ENCODE measurements around the gene ALKBH3. TPM values are rescaled to one million over a fixed set of nuclear protein-coding genes. Genes with fewer than 3 reads are reported as not detected.
A peak's percentile ranks its signal among the peaks of the same experiment; 100 is the strongest.

The ALKBH3 gene
- total RNA-seq, 1 experiment from 2014 or later, result 65.6 TPM

DNA sequence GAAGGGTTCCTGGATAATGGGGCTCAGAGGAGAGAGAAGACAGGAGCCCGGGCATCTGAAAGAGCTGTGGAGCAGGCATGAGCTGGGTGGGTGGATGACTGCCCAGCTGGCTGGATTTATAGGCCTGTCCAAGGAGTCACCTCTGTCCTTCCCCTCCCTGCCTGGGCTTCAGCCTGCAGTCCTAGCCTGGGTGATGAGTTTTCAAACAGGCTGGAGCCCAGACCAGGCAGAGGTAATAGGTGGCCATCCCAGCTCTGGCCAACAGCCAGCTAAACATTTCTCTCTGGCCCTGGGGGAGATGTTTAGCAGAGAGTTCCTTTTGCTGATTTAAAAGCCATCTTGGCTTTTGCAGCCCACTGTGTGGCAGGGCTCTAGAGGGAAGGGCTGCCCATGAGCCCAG, 67.2 kb downstream of the ALKBH3 start:
- in situ Hi-C loops (cut with HindIII; ENCODE audit: low pct_unique_long_range_greater_than_20kb, low sequenced_read_pairs), result no loop called here
- DNase-seq (ENCODE audit: low read depth, low spot score), result no peak

DNA sequence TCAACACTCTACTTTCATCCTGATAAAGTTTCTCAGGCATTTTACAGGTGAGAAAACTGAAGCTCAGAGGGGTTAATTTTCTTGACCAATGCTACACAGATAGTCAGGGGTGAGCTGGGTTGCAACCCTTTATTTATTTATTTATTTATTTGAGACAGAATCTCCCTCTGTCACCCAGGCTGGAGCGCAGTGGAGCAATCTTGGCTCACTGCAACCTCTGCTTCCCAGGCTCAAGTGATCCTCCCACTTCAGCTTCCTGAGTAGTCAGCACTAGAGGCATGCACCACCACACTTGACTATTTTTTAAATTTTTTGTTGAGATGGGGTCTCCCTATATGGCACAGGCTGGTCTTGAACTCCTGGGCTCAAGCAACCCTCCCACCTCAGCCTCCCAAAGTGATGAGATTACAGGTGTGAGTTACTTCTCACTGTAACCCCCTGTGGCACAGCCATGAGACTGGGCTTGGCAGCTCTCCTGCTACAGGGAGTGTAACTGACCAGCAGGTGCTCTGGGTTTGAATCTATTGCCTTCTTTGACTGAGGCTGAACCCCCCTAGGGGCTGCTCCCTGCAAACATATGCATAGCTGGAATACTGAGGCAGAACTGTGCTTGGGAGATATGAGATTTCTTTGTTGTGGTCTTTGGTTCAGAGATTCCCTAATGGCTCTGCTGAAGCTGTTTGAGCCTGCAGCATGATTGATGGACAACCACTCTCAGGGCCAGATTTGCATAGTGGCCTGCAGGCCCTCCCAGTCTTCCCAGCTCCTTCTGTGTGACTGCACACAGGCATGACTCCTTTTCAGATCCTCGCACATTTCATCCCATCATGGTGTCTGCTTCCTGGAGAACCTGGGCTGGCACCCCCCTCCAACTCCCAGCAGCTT, 68.0 kb downstream of the ALKBH3 start:
- in situ Hi-C loops (cut with HindIII; ENCODE audit: low pct_unique_long_range_greater_than_20kb, low sequenced_read_pairs), result no loop called here
- peak; percentile 51 for DNase-seq (ENCODE audit: low read depth, low spot score)

DNA sequence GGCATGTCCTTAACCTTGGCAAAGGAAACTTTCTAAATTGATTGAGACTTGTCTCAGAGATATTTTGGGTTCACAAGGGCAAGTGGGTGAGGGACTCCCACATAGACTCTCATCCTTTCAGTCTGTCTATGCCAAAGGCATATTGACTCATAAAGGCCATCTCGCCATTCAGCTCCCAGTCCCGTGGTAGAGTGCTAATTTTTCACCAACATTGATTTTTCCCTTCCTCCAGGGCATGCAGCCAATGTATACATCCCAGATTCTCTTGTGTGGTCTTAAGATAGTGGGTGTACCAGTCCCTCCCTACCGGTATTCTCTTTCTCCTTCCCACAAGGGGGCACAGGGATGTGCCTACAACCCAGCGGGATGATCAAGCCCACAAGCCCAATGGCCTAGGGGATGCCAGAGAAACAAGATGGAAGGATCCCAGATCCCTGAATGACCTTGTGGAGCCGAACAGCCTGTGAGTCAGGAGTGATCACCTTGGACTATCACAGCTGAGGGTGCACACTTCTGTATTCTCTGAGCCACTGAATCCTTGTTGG, 69.8 kb downstream of the ALKBH3 start:
- DNase-seq (ENCODE audit: low read depth, low spot score), result no peak
- in situ Hi-C loops (cut with HindIII; ENCODE audit: low pct_unique_long_range_greater_than_20kb, low sequenced_read_pairs), result no loop called here

DNA sequence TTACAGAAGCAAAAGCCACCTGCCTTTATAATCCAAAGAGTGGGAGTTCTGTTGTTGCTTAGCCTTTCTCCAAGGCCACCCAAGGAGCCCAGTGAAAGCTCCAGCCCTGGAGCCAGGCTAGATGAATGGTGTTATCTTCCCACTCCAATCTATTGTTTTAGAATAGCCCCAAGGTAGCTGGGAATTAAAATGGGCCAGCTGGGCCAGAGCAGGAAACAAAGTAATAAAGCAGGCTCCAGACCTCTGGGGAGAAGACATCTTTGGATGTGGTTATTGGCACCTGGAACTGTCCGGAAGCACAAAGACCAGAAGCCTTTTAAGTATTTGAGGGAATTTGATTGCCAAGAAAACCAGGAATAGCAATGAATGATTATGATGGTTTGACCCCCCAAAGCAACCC, 70.6 kb downstream of the ALKBH3 start:
- DNase-seq (ENCODE audit: low read depth, low spot score), result no peak
- in situ Hi-C loops (cut with HindIII; ENCODE audit: low pct_unique_long_range_greater_than_20kb, low sequenced_read_pairs), result no loop called here

DNA sequence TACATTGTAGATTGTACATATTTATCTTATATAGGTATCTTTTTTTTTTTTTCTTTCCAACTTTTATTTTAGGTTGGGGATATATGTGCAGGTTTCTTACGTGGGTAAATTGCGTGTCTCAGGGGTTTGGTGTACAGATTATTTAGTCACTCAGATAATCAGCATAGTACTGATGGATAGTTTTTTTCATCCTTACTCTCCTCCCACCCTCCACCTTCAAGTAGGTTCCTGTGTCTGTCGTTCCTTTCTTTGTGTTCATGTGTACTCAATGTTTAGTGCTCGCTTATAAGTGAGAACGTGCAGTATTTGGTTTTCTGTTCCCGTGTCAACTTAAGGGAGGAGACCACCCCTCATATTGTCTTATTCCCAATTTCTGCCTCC, 71.4 kb downstream of the ALKBH3 start:
- in situ Hi-C loops (cut with HindIII; ENCODE audit: low pct_unique_long_range_greater_than_20kb, low sequenced_read_pairs), result no loop called here
- DNase-seq (ENCODE audit: low read depth, low spot score), result no peak

DNA sequence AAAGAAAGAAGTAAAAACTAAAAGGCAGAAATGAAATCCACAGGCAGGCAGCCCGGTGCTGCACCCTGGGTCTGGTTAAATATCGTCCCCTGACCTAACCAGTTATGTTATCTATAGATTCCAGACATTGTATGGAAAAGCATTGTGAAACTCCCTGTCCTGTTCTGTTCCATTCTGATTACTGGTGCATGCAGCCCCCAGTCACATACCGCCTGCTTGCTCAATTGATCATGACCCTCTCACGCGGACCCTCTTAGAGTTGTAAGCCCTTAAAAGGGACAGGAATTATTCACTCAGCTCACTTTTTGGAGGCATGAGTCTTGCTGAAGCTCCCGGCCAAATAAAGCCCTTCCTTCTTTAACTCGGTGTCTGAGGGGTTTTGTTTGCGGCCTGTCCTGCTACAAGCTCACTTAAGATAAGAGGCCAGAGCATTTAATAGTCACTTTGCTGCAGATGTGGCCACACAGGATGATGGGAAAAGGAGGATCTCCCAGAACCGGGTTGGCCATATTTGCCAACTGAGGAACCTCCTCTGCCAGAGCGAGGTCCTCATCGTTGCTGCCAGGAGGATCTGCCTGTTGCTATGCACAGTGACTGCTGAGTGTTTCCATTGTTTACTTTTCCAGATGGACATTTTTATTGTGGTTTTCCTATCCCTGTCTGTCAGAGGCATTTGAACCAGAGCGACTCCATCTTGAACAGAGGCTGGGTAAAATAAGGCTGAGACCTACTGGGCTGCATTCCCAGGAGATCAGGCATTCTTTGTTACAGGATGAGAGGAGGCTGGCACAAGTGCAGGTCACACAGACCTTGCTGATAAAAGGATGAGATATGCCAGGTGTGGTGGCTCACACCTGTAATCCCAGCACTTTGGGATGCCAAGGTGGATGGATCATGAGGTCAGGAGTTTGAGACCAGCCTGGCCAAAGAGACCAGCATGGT, 72.0 kb downstream of the ALKBH3 start:
- in situ Hi-C loops (cut with HindIII; ENCODE audit: low pct_unique_long_range_greater_than_20kb, low sequenced_read_pairs), result no loop called here
- DNase-seq (ENCODE audit: low read depth, low spot score), result no peak

DNA sequence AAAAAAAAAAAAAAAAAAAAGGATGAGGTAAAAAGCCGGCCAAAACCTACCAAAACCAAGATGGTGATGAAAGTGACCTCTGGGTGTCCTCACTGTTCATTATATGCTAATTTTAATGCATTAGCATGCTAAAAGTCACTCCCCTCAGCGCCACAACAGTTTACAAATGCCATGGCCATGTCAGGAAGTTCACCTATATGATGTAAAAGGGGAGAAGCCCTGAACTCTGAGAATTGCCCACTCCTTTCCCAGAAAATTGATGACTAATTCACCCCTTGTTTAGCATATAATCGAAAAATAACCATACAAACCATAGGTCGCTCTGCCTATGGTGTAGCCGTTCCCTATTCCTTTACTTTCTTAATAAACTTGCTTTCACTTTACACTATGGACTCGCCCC, 72.9 kb downstream of the ALKBH3 start:
- DNase-seq (ENCODE audit: low read depth, low spot score), result no peak
- in situ Hi-C loops (cut with HindIII; ENCODE audit: low pct_unique_long_range_greater_than_20kb, low sequenced_read_pairs), result no loop called here

DNA sequence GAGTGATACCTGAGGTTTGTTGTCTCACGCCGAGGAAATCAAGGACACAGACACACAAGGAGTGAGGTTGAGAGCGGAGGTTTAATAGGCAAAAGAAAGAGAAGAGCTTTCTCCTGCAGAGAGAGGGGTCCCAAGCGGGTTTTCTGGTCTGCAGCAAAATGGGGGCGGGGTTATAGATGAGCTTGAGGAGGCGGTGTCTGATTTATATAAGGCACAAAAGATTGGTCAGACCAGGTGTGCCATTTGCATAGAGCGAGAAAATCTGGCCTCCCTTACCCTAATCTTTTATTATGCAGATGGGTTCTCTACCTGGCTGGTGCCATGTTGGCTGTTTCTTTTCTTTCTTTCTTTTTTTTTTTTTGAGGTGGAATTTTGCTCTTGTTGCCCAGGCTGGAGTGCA, 73.6 kb downstream of the ALKBH3 start:
- in situ Hi-C loops (cut with HindIII; ENCODE audit: low pct_unique_long_range_greater_than_20kb, low sequenced_read_pairs), result no loop called here
- DNase-seq (ENCODE audit: low read depth, low spot score), result no peak

DNA sequence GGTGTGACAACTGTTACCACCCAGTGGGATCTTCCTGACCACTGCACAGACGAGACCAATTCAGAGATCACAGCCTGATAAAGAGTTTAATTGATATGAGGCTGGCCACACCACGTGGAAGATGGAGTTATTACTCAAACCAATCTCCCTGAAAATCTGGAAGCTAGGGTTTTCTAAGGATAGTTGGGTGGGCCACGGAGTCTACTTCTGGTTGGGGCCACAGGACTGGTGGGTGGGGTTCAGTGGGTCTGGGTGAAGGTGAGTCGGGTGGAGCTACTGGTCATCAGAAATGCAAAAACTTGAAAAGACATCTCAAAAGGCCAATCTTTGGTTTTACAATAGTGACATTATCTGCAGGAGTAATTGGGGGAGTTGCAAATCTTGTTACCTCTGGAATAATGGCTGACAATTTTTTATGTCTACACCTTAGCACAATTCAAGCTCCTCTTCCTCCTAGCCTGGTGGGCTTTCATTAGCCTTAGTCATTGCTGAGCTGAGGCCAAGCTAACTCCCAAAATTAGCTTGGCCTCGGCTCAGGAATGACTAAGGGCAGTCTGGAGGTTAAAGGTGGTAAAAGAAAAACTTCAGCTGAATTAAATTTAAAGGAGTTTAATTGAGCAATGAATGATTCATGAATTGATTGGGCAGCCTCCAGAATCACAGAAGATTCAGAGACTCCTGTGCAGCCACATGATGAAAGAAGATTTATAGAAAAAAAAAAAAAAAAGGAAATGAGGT, 74.9 kb downstream of the ALKBH3 start:
- DNase-seq (ENCODE audit: low read depth, low spot score), result no peak
- in situ Hi-C loops (cut with HindIII; ENCODE audit: low pct_unique_long_range_greater_than_20kb, low sequenced_read_pairs), result no loop called here

DNA sequence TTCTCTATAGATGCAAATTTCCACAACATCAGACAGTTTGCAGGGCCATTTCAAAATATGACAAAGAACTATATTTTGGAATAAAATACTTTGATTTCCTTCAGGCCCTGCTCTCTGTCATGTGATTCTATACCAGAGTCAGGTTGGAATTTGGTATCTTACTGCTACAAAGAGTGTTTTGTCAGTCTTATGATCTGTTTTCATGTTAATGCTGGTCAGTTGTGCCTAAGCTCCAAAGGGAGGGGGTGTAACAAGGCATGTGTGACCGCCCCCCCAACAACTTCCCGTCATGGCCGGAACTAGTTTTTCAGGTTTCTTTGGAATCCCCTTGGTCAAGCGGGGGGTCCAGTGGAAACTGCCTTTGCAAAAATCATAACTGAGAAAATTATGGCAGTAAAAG, 76.9 kb downstream of the ALKBH3 start:
- in situ Hi-C loops (cut with HindIII; ENCODE audit: low pct_unique_long_range_greater_than_20kb, low sequenced_read_pairs), result no loop called here
- peak; percentile 66 for DNase-seq (ENCODE audit: low read depth, low spot score)

DNA sequence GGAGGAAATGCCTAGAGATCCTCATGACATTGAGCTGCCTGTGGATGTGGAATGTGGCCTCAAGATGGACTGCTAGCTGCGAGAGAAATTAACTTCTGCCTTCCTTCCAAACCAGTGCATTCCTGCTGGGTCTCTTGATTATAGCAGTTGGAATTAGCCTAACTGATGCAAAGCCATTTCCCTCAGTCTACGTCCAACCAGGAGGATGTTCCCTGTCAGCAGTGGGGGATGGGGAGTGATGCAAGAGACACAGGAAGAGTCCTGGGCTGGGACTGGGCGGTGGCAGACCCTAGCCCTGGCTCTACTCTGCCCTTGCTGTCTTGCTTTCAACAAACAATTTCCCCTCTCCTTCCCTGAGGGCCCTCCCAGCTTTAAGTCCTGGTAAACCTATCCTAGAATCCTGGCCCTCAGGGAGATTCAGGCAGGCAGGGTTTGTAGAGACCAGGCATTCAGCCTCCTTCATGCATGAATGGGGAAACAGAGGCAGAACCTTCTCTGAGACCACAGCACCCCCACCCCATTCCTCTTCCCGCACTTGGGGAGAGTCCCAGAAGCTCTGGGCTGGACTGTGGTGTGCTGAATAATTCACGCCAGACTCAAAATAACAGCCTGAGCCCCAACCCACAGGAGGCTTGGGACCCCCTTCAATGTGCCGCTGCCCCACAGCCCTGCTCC, 78.8 kb downstream of the ALKBH3 start:
- DNase-seq (ENCODE audit: low read depth, low spot score), result no peak
- in situ Hi-C loops (cut with HindIII; ENCODE audit: low pct_unique_long_range_greater_than_20kb, low sequenced_read_pairs), result no loop called here

DNA sequence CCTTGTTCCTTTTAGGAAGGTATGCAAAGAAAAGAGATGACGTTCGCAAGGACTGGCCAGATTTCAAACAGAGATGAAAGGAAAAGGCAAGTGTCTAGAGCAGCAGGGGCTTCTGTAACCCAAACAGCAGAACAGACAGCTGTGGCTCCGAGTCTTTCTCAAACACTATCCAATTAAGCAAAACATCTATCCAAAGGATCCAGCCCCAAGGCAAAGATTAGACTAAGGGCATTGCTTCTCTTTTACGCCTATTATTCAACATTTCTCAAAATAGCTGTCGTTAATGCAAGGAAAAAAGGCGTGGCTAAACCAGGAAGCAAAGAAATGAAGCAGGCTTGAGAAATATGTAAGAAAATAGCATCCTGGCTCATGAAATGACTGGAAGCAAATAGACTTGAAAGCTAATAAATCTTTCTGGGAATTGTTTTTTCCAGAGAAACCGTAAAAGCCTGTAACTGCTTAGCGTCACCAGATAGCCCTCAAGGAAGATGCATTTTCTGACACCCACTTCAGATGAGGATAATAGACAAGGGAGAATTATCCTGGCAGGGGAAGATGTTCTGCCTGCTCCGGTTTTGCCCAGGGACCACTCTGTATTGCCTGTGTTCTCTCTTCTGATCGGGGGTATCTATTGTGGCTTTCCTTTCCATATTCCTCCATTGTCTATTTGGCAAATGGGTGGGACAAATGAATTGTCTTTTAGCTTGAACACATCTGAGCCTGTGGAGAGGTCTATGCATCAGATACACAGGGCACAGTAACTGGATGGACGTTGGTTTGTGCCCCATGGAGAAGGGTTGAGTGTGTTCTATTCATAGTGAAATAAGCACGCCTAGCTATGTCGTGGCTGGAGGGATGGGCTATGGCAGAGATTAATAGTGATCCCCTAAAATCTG, 82.0 kb downstream of the ALKBH3 start:
- in situ Hi-C loops (cut with HindIII; ENCODE audit: low pct_unique_long_range_greater_than_20kb, low sequenced_read_pairs), result no loop called here
- no peak for DNase-seq (ENCODE audit: low read depth, low spot score)

DNA sequence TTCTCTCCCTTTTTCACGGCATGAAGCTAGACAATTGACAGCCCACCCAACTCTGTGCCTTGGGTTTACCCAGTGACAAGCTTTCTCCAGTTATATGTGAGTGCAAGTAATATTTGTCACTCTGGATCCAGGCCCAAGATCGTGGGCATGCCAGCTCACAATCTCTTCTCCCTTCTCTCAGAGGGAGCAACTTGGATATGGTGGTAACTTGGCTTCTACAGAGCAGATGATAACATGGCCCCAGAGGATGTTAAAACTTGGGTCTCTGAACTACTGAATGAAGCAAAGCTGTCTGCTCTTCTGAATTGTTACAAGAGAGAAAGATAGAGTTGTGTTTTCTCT, 82.6 kb downstream of the ALKBH3 start:
- in situ Hi-C loops (cut with HindIII; ENCODE audit: low pct_unique_long_range_greater_than_20kb, low sequenced_read_pairs), result no loop called here
- DNase-seq (ENCODE audit: low read depth, low spot score), result no peak

DNA sequence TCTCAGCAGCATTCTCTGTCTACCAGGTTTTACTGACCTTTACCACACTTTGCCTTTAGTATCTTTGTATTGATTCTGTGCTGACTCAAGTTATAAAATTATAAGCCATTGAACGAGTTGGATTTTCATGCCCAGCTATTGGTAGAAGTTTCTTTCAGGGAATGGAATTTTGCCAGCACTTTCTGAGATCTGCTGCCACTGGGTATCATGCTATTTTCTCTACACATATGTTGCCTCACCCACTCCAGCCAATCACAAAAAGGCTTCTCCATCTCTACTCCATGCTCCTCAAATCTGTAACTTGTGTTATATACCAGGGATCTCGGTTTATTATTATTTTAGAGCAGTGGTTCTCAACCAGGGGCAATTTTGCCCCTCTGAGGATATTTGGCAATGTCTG, 87.0 kb downstream of the ALKBH3 start:
- in situ Hi-C loops (cut with HindIII; ENCODE audit: low pct_unique_long_range_greater_than_20kb, low sequenced_read_pairs), result no loop called here
- DNase-seq (ENCODE audit: low read depth, low spot score), result no peak

DNA sequence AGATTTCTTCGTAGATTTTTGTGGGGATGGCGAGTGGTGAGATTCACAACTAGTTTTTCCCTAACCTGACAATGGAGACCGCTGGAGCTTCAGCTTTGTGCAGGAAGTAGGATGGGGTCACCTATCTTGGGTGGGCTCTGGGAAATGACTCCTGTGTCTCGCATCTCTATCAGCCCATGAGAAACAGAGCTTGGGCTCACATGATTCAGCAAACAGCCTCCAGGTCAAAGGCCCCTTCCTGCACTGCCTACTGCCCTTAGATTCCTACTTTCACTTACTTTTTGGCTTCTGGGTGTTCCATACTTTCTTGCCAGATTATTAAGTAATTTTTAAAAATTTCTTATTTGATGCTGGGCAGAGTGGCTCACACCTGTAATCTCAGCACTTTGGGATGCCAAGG, 88.1 kb downstream of the ALKBH3 start:
- in situ Hi-C loops (cut with HindIII; ENCODE audit: low pct_unique_long_range_greater_than_20kb, low sequenced_read_pairs), result no loop called here
- no peak for DNase-seq (ENCODE audit: low read depth, low spot score)

DNA sequence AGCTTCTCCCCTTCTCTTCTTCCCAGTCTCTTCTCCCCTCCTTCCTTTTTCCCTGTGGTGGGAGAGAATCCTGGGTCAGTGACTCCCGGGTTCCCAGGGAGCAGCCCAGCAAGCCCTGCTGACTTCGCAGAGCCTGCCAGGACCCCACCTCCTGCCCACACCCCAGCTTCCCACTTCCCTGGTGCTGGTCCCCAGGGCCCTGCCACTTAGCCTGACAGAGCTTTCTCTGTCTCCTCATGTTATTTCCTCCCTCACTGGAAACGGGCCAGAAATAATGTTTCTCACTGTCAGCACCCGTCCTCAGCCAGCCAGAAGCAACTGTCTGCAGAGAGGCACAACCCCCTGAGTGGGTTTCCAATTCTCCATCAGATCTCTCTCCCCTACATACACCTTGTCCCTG, 88.9 kb downstream of the ALKBH3 start:
- in situ Hi-C loops (cut with HindIII; ENCODE audit: low pct_unique_long_range_greater_than_20kb, low sequenced_read_pairs), result no loop called here
- DNase-seq (ENCODE audit: low read depth, low spot score), result peak; percentile 90
